Right atrium auricular region (tissue), 2 donors: Measurements from ENCODE around the gene IVNS1ABP. TPM values are rescaled to one million over a fixed set of nuclear protein-coding genes. Genes with fewer than 3 reads are reported as not detected.

Experiments
- DNase-seq: peaks from one replicate; pipeline ENCODE4 v3.0.0-alpha.2; 2019; ENCODE audit warnings: low spot score
- H3K27ac ChIP-seq, 2 donors: fragments of 200-600 bp; sonication (generic); 1 replicate in 1 of 2; 2 replicates in 1 of 2; pipeline ENCODE4 v1.5.1; 2016 to 2019
- H3K27me3 ChIP-seq, 2 donors: fragments of 200-600 bp; sonication (generic); one replicate each; pipeline versions ENCODE4 v1.5.1 to v1.6.0; 2017 to 2019
- H3K36me3 ChIP-seq: fragments of 200-600 bp; sonication (generic); one replicate; pipeline ENCODE4 v1.5.1; 2016
- H3K4me1 ChIP-seq, 2 donors: fragments of 200-600 bp; sonication (generic); one replicate each; pipeline versions ENCODE4 v1.5.1 to v1.6.0; 2017 to 2019
- H3K4me3 ChIP-seq, 2 donors: fragments of 200-600 bp; sonication (generic); 1 replicate in 1 of 2; 2 replicates in 1 of 2; pipeline ENCODE4 v1.5.1; 2017 to 2019; ENCODE audit warnings: mild to moderate bottlenecking in 1 of 2, moderate library complexity in 1 of 2
- H3K9me3 ChIP-seq, 2 donors: fragments of 200-600 bp; sonication (generic); one replicate each; pipeline ENCODE4 v1.5.1; 2019
- CTCF ChIP-seq, 2 donors: fragments of 200-600 bp; sonication (generic); IDR thresholded peaks; one replicate each; pipeline ENCODE4 v1.5.1; 2019; ENCODE audit warnings: antibody characterized with exemption in 2 of 2
- total RNA-seq, 2 donors: library from RNA; depleted of rRNA; stranded (reverse); fragments of >200 nt; gene quantifications; one replicate each; pipeline ENCODE4 v1.1.0, GENCODE V29; 2016

The IVNS1ABP gene
- total RNA-seq, 2 donors from 2014 or later: 20.6 to 21.3 TPM

GRCh38 chr1:185341196-185341781 lies 24.2 kb upstream of the IVNS1ABP start:
- no peak for TF ChIP-seq CTCF (IDR thresholded peaks at IDR 0.05)
- Histone ChIP-seq H3K27me3 (no peaks in the 10 kb centered on the region), H3K36me3 (no peaks in the 10 kb centered on the region), H3K4me3 (no peak overlapping the region), H3K9me3 (no peaks in the 10 kb centered on the region), H3K27ac (no peak overlapping the region), H3K4me1 (no peaks in the 10 kb centered on the region)
- DNase-seq: no peak

GRCh38 chr1:185338719-185339622 lies 21.9 kb upstream of the IVNS1ABP start:
- Histone ChIP-seq H3K4me3 (no peak overlapping the region), H3K4me1 (no peaks in the 10 kb centered on the region), H3K36me3 (no peaks in the 10 kb centered on the region), H3K9me3 (no peaks in the 10 kb centered on the region), H3K27ac (peak overlapping the region in 1 of 2 donors; percentile 28), H3K27me3 (no peaks in the 10 kb centered on the region)
- TF ChIP-seq CTCF (IDR thresholded peaks at IDR 0.05): no peak
- no peak for DNase-seq

DNA sequence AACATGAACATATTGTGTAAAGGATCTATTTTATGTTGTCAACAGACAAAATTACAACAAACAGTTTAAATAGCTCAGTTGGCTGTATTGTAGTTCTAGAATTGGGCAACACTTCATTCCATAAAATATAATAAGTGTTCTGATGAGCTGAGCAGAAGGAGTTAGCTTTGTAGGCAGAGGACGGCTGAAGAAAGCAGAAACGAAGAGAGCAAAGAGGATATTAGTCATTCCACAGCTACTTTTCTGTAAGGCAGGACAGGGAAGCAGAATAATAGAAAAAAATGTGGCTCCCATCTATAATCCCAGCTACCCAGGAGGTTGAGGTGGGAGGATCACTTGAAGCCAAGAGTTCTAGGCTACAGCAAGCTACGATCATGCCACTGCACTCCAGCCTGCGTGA lies 20.2 kb upstream of the IVNS1ABP start:
- Histone ChIP-seq H3K36me3 (no peaks in the 10 kb centered on the region), H3K4me3 (no peak overlapping the region), H3K9me3 (no peaks in the 10 kb centered on the region), H3K27ac (no peak overlapping the region), H3K4me1 (no peaks in the 10 kb centered on the region), H3K27me3 (no peaks in the 10 kb centered on the region)
- TF ChIP-seq CTCF (IDR thresholded peaks at IDR 0.05): no peak
- DNase-seq: no peak

DNA sequence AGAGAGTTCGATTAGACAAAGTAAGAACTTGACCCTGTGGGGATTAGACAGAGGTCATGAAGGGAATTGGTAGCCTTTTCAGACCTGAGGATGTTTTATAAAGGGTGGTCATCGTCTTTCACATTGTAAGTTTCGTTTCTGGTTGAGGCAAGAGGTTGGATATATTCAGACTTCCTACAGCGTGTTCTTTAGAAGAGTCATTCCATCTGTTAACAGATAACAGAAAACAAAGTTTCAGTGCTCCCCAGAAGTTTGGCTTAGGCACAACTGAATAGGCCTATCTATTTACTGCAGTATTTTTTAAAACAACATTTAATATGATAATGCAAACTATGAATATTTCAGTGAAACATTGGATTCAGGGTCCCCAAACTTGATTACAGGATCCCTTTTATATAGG lies 17.1 kb upstream of the IVNS1ABP start:
- TF ChIP-seq CTCF (IDR thresholded peaks at IDR 0.05): no peak
- no peak overlapping the region for H3K27ac ChIP-seq
- H3K36me3 ChIP-seq: no peaks in the 10 kb centered on the region

DNA sequence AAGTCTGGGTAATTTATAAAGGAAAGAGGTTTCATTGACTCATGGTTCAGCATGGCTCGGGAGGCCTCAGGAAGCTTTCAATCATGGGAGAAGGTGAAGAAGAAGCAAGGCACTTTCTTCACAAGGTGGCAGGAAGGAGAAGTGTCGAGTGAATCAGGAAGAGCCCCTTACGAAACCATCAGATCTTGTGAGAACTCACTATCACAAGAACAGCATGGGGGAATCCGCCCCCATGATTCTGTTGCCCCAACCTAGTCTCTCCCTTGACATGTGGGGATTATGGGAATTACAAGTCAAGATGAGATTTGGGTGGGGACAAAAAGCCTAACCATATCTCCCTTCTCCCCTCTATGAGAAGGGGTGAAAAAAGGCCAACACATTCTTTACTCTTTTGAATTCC lies 11.2 kb upstream of the IVNS1ABP start:
- no peaks in the 10 kb centered on the region for H3K4me1 ChIP-seq
- no peak overlapping the region for H3K27ac ChIP-seq
- H3K4me3 ChIP-seq: no peak overlapping the region
- TF ChIP-seq CTCF (IDR thresholded peaks at IDR 0.05): no peak
- DNase-seq: no peak
- H3K9me3 ChIP-seq: no peaks in the 10 kb centered on the region
- no peaks in the 10 kb centered on the region for H3K27me3 ChIP-seq
- no peaks in the 10 kb centered on the region for H3K36me3 ChIP-seq

More for the DNA sequence above, 17.1 kb upstream of the IVNS1ABP start:
- H3K27me3 ChIP-seq: no peaks in the 10 kb centered on the region
- H3K4me3 ChIP-seq: no peak overlapping the region
- no peaks in the 10 kb centered on the region for H3K4me1 ChIP-seq
- no peaks in the 10 kb centered on the region for H3K9me3 ChIP-seq
- DNase-seq: no peak
